WTC11 (cell line): ENCODE measurements around the gene BLMH. TPM values are rescaled to one million over a fixed set of nuclear protein-coding genes. Genes with fewer than 3 reads are reported as not detected.

Experiments used
- ATAC-seq: fragments of 200-7000 bp; cut with Tn5 transposase; 2 replicates; pipeline ENCODE4 v1.10.0; 2021; ENCODE audit warnings: mild to moderate bottlenecking, moderate library complexity
- CTCF ChIA-PET: fragments of 300-600 bp; sonication (Branson Sonifier 250); formaldehyde crosslinking; loops from one replicate; lab custom pipeline; 2021; ENCODE audit warnings: antibody characterized with exemption; lab: Charles Lee
- POLR2A ChIA-PET: fragments of 350-600 bp; sonication (Branson Sonifier 250); formaldehyde crosslinking; loops from one replicate; lab custom pipeline; 2021; ENCODE audit warnings: antibody characterized with exemption; lab: Charles Lee
- DNase-seq: peaks from one replicate; pipeline ENCODE4 v3.0.0; 2021; ENCODE audit warnings: low spot score
- H3K27ac Mint-ChIP-seq: 2 replicates; pipeline ENCODE4 v1.8.0; 2021; ENCODE audit warnings: mixed read lengths
- H3K27me3 Mint-ChIP-seq: 2 replicates; pipeline ENCODE4 v1.8.0; 2021; ENCODE audit warnings: low read depth, mild to moderate bottlenecking, moderate library complexity, mixed read lengths
- H3K36me3 Mint-ChIP-seq: 2 replicates; pipeline ENCODE4 v1.8.0; 2021; ENCODE audit warnings: mixed read lengths
- H3K4me1 Mint-ChIP-seq: 2 replicates; pipeline ENCODE4 v1.8.0; 2022; ENCODE audit warnings: mixed read lengths
- H3K4me3 Mint-ChIP-seq: 2 replicates; pipeline ENCODE4 v1.8.0; 2021; ENCODE audit warnings: mild to moderate bottlenecking, moderate library complexity, mixed read lengths
- H3K9me3 Mint-ChIP-seq: 2 replicates; pipeline ENCODE4 v1.8.0; 2021; ENCODE audit warnings: mixed read lengths
- ATF2 ChIP-seq: sonication (generic); formaldehyde crosslinking; IDR thresholded peaks from 2 replicates; pipeline ENCODE4 v1.8.1; 2022; ENCODE audit warnings: low read depth, missing genetic modification reagents, borderline replicate concordance
- ESRRA ChIP-seq: sonication (generic); formaldehyde crosslinking; IDR thresholded peaks from 2 replicates; pipeline ENCODE4 v1.8.1; 2022; ENCODE audit warnings: mild to moderate bottlenecking, missing genetic modification reagents, borderline replicate concordance
- FOXK1 ChIP-seq: sonication (generic); formaldehyde crosslinking; IDR thresholded peaks from 2 replicates; pipeline ENCODE4 v1.8.0; 2022; ENCODE audit warnings: mild to moderate bottlenecking, moderate library complexity, missing genetic modification reagents
- GABPB1 ChIP-seq: sonication (generic); formaldehyde crosslinking; IDR thresholded peaks from 2 replicates; pipeline ENCODE4 v1.8.1; 2023; ENCODE audit warnings: mild to moderate bottlenecking, missing genetic modification reagents
- KAT7 ChIP-seq: sonication (generic); formaldehyde crosslinking; IDR thresholded peaks from 2 replicates; pipeline ENCODE4 v1.8.1; 2023; ENCODE audit warnings: missing genetic modification reagents, mild to moderate bottlenecking, borderline replicate concordance
- MAX ChIP-seq: sonication (generic); formaldehyde crosslinking; IDR thresholded peaks from 2 replicates; pipeline ENCODE4 v1.8.0; 2022; ENCODE audit warnings: mild to moderate bottlenecking, missing genetic modification reagents
- NFYB ChIP-seq: sonication (generic); formaldehyde crosslinking; conservative IDR thresholded peaks from 2 replicates; pipeline ENCODE4 v1.8.0; 2022; ENCODE audit warnings: low read depth, missing genetic modification reagents
- SMAD4 ChIP-seq: sonication (generic); formaldehyde crosslinking; IDR thresholded peaks from 2 replicates; pipeline ENCODE4 v1.8.0; 2022; ENCODE audit warnings: mild to moderate bottlenecking, missing genetic modification reagents
- SP1 ChIP-seq: sonication (generic); formaldehyde crosslinking; conservative IDR thresholded peaks from 2 replicates; pipeline ENCODE4 v1.8.1; 2022; ENCODE audit warnings: missing genetic modification reagents
- TEAD4 ChIP-seq: sonication (generic); formaldehyde crosslinking; IDR thresholded peaks from 2 replicates; pipeline ENCODE4 v1.8.0; 2022; ENCODE audit warnings: mild to moderate bottlenecking, missing genetic modification reagents
- TP53 ChIP-seq: sonication (generic); formaldehyde crosslinking; IDR thresholded peaks from 2 replicates; pipeline ENCODE4 v1.8.1; 2023; ENCODE audit warnings: mild to moderate bottlenecking, missing genetic modification reagents
- ZNF219 ChIP-seq: sonication (generic); formaldehyde crosslinking; IDR thresholded peaks from 2 replicates; pipeline ENCODE4 v1.8.0; 2023; ENCODE audit warnings: missing genetic modification reagents, mild to moderate bottlenecking, borderline replicate concordance
- ZNF232 ChIP-seq: sonication (generic); formaldehyde crosslinking; IDR thresholded peaks from 2 replicates; pipeline ENCODE4 v1.8.0; 2022; ENCODE audit warnings: mild to moderate bottlenecking, missing genetic modification reagents
- ZNF396 ChIP-seq: fragments of 250-450 bp; sonication (Bioruptor Pico); IDR thresholded peaks from 2 replicates; pipeline ENCODE4 v1.8.0; 2021; ENCODE audit warnings: mild to moderate bottlenecking, moderate library complexity, borderline replicate concordance
- total RNA-seq: library from RNA; stranded (reverse); gene quantifications from 3 replicates; pipeline ENCODE4 v1.2.3, GENCODE V29; 2021
- TF ChIP-seq, protein P1 (sequence below): fragments of 250-450 bp; sonication (Bioruptor Pico); IDR thresholded peaks from 2 replicates; pipeline ENCODE4 v1.8.0; 2021; ENCODE audit warnings: mild to moderate bottlenecking
- TF ChIP-seq, protein P2 (sequence below): sonication (generic); formaldehyde crosslinking; IDR thresholded peaks from 2 replicates; pipeline ENCODE4 v1.8.0; 2023; ENCODE audit warnings: missing genetic modification reagents, mild to moderate bottlenecking, borderline replicate concordance
- TF ChIP-seq, protein P3 (sequence below): sonication (generic); formaldehyde crosslinking; IDR thresholded peaks from 2 replicates; pipeline ENCODE4 v1.8.1; 2023; ENCODE audit warnings: mild to moderate bottlenecking, missing genetic modification reagents, moderate library complexity
- TF ChIP-seq, protein P4 (sequence below): sonication (generic); formaldehyde crosslinking; IDR thresholded peaks from 2 replicates; pipeline ENCODE4 v1.8.1; 2023; ENCODE audit warnings: mild to moderate bottlenecking, moderate library complexity, missing genetic modification reagents

BLMH gene
- total RNA-seq, 1 experiment from 2014 or later: 63.9 TPM

GRCh38 chr17:30228011-30228410, 63.7 kb downstream of the BLMH start:
- POLR2A ChIA-PET: no interaction called here
- Mint-ChIP-seq H3K4me1 (peaks cover 11% of the 10 kb centered on the region; the same call in 1 of the 2 replicates), H3K27ac (no peak overlapping the region), H3K9me3 (no peaks in the 10 kb centered on the region), H3K36me3 (no peaks in the 10 kb centered on the region), H3K27me3 (peaks cover 14% of the 10 kb centered on the region), H3K4me3 (no peak overlapping the region)
- TF ChIP-seq SP1 (no peak), ATF2 (no peak), GABPB1 (CRISPR knock-in tag) (no peak), ZNF396 (CRISPR knock-in tag) (no peak), ZNF219 (CRISPR knock-in tag) (no peak), NFYB (CRISPR knock-in tag) (no peak), MAX (no peak), ZNF232 (CRISPR knock-in tag) (no peak), ESRRA (no peak)
- TF ChIP-seq, protein P1, sequence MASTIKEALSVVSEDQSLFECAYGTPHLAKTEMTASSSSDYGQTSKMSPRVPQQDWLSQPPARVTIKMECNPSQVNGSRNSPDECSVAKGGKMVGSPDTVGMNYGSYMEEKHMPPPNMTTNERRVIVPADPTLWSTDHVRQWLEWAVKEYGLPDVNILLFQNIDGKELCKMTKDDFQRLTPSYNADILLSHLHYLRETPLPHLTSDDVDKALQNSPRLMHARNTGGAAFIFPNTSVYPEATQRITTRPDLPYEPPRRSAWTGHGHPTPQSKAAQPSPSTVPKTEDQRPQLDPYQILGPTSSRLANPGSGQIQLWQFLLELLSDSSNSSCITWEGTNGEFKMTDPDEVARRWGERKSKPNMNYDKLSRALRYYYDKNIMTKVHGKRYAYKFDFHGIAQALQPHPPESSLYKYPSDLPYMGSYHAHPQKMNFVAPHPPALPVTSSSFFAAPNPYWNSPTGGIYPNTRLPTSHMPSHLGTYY: no peak
- TF ChIP-seq, protein P2, sequence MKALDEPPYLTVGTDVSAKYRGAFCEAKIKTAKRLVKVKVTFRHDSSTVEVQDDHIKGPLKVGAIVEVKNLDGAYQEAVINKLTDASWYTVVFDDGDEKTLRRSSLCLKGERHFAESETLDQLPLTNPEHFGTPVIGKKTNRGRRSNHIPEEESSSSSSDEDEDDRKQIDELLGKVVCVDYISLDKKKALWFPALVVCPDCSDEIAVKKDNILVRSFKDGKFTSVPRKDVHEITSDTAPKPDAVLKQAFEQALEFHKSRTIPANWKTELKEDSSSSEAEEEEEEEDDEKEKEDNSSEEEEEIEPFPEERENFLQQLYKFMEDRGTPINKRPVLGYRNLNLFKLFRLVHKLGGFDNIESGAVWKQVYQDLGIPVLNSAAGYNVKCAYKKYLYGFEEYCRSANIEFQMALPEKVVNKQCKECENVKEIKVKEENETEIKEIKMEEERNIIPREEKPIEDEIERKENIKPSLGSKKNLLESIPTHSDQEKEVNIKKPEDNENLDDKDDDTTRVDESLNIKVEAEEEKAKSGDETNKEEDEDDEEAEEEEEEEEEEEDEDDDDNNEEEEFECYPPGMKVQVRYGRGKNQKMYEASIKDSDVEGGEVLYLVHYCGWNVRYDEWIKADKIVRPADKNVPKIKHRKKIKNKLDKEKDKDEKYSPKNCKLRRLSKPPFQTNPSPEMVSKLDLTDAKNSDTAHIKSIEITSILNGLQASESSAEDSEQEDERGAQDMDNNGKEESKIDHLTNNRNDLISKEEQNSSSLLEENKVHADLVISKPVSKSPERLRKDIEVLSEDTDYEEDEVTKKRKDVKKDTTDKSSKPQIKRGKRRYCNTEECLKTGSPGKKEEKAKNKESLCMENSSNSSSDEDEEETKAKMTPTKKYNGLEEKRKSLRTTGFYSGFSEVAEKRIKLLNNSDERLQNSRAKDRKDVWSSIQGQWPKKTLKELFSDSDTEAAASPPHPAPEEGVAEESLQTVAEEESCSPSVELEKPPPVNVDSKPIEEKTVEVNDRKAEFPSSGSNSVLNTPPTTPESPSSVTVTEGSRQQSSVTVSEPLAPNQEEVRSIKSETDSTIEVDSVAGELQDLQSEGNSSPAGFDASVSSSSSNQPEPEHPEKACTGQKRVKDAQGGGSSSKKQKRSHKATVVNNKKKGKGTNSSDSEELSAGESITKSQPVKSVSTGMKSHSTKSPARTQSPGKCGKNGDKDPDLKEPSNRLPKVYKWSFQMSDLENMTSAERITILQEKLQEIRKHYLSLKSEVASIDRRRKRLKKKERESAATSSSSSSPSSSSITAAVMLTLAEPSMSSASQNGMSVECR (CRISPR knock-in tag): no peak
- CTCF ChIA-PET: no interaction called here
- ATAC-seq (no peak), DNase-seq (no peak)

GRCh38 chr17:30226878-30227277, 64.9 kb downstream of the BLMH start:
- CTCF ChIA-PET: interaction anchor here (0.6 to 1.2 kb wide), 3 partner anchors 8 to 138 kb away, joined by 4 to 6 read pairs (median 4); partner anchors contain the start of gene SLC6A4
- POLR2A ChIA-PET: no interaction called here
- Mint-ChIP-seq H3K36me3 (no peaks in the 10 kb centered on the region), H3K4me3 (no peak overlapping the region), H3K27me3 (peaks cover 3% of the 10 kb centered on the region), H3K9me3 (no peaks in the 10 kb centered on the region), H3K27ac (no peak overlapping the region), H3K4me1 (peaks cover 13% of the 10 kb centered on the region)
- DNase-seq (no peak), ATAC-seq (no peak)
- TF ChIP-seq, protein P3, sequence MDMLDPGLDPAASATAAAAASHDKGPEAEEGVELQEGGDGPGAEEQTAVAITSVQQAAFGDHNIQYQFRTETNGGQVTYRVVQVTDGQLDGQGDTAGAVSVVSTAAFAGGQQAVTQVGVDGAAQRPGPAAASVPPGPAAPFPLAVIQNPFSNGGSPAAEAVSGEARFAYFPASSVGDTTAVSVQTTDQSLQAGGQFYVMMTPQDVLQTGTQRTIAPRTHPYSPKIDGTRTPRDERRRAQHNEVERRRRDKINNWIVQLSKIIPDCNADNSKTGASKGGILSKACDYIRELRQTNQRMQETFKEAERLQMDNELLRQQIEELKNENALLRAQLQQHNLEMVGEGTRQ (CRISPR knock-in tag): no peak
- TF ChIP-seq NFYB (CRISPR knock-in tag): no peak
- TF ChIP-seq SP1: no peak
- TF ChIP-seq TP53 (CRISPR knock-in tag): no peak
- TF ChIP-seq TEAD4: no peak
- TF ChIP-seq, protein P2 (CRISPR knock-in tag): no peak
- TF ChIP-seq KAT7 (CRISPR knock-in tag): no peak
- no peak for TF ChIP-seq FOXK1 (CRISPR knock-in tag)
- TF ChIP-seq, protein P4, sequence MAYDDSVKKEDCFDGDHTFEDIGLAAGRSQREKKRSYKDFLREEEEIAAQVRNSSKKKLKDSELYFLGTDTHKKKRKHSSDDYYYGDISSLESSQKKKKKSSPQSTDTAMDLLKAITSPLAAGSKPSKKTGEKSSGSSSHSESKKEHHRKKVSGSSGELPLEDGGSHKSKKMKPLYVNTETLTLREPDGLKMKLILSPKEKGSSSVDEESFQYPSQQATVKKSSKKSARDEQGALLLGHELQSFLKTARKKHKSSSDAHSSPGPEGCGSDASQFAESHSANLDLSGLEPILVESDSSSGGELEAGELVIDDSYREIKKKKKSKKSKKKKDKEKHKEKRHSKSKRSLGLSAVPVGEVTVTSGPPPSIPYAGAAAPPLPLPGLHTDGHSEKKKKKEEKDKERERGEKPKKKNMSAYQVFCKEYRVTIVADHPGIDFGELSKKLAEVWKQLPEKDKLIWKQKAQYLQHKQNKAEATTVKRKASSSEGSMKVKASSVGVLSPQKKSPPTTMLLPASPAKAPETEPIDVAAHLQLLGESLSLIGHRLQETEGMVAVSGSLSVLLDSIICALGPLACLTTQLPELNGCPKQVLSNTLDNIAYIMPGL (CRISPR knock-in tag): no peak
- no peak for TF ChIP-seq MAX
- TF ChIP-seq SMAD4: no peak
